Nucleus accumbens (tissue), 56 donors: ENCODE data around the gene ADGRV1.

Experiments used
- DNase-seq, 56 donors: peaks; one replicate each; lab custom pipeline; 2025; lab: John Stamatoyannopoulos, UW

ADGRV1 gene

DNA sequence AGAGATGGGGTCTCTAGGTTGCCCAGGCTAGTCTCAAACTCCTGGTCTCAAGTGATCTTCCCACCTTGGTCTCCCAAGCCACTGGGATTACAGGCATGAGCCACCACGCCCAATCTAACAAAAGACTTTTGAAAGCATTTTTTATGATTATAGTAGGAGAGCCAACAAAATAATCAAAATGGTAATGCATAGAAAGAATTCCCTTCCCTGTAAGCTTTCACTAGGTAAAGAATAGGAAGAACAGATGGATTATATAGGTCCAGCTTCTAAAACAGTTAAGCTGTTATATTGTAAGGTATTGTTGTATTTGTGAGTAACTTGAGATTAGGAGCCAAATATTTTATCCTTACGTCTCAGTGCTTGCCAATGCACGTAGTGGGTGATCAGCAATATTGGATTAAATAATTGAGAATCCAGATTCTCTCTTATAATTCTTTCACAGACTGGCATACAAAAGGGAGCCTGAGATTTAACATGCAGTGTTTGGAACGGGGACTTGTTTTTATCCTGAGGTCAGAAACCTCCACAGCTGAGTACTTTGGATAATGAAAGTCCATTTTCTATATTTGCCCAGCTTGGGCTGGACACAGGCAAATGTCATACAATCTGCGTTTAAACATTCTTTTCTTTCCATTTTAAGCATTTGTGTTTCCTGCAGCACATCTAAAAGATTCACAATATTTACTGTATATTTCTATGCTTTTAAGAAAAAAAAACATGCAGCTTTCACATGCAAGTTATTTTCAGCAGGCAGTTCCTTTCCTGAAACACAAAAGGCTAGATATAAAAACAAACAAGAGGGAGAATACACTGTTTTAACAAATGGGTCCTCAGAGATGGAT, 586.1 kb downstream of the ADGRV1 start:
- DNase-seq: no peak

DNA sequence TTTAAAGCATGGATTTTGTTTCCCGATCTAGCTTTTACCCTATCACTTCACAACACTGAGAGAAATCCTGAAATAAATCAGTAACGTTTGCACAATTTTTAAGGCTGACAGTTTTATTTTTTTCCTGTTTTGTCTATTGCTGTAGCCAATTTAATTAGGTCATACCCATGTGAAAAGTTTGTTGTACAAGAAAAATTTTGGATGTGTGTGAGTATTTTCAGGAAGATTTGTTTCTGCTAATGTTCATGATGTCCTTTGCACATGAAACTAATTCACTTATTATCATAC, 586.7 kb downstream of the ADGRV1 start:
- no peak for DNase-seq

DNA sequence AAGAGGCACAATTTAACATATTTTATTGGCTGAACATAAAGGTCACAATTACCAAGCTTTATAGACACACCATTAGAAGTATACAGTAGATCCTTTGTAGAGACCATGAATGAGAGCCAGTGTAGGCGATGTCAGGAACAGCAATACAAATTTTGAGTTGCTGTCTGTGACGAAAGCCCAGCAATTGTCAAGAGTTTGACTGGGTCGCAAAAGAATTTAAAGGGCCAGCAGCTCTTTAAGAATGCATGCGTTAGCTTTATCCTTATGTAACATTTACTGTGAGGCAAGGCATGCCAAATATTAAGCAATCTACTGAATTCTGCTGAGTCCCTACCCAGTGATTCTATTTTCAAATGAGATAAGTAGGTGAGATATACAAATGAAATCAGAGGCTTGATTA, 587.6 kb downstream of the ADGRV1 start:
- DNase-seq: no peak

DNA sequence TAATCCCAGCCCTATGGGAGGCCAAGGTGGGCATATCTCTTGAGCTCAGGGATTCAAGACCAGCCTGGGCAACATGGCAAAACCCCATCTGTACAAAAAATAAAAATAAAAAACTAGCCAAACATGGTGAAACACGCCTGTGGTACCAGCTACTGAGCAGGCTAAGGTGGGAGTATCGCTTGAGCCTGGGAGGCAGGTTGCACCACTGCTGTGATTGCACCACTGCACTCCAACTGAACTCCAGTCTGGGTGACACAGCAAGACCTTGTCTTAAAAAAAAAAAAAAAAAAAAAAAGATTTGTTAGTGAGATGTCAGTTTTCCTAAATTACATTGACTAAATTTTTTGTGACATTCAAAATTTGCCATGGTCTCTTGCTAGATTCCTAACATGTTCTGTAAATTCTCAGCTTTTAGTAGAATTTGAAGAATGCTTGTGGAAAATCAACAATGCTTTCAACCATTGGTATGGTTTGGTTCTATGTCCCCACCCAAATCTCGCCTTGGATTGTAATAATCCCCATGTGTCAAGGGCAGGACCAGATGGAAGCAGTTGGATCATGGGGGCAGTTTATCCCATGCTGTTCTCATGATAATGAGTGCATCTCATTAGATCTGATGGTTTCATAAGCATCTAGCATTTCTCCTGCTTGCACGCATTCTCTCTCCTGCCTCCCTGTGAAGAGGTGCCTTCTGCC, 588.5 kb downstream of the ADGRV1 start:
- no peak for DNase-seq

- DNase-seq: no peak
Observed at GRCh38 chr5:91150234-91150633, 591.6 kb downstream of the ADGRV1 start.

- DNase-seq: no peak
Observed at GRCh38 chr5:91150636-91151035, 592.0 kb downstream of the ADGRV1 start.

DNA sequence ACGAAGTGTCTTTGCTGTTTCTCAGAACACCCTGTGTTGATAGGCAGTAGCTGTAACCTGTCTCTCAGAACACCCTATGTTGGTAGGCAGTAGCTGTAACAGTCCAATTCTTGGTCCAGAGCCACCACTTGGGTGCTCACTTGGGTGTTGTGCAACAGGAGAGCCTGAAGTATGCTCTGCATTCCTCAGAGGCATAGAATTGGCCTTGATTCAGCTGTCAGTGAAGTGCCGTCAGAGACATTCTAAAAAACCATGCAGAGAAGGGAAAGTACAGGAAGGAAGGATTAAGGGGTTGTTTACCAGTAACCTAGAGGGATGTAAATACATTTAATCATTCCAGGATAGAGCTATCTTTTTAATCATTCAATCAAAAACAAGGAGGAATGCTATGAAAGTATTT, 593.4 kb downstream of the ADGRV1 start:
- no peak for DNase-seq

GRCh38 chr5:91154338-91154737, 595.7 kb downstream of the ADGRV1 start:
- DNase-seq: no peak

- DNase-seq: no peak
Observed at GRCh38 chr5:91155274-91155673, 596.7 kb downstream of the ADGRV1 start.

DNA sequence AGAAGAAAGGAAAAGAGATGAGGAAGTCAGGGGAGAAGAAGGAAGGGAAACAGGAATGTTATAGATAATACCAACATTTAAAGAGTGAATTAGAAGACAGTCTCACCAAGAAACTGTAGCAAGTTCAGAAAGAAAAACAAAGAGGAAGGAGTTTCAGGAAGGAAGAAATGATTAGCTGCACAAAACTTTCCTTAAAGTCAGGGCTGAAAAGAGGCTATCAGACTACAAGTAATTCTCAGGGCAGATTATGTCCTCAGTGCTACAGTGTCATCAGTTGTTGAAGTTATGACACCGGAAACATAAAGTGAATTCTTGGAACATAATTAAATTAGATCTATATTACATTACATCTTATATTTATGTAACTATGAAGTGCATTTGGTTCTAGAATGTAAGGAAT, 597.6 kb downstream of the ADGRV1 start:
- no peak for DNase-seq

GRCh38 chr5:91158011-91158410, 599.4 kb downstream of the ADGRV1 start:
- DNase-seq: no peak

- no peak for DNase-seq
Observed at GRCh38 chr5:91159647-91160046, 601.0 kb downstream of the ADGRV1 start.

GRCh38 chr5:91160714-91161285, 602.2 kb downstream of the ADGRV1 start:
- no peak for DNase-seq

GRCh38 chr5:91162534-91163381, 604.2 kb downstream of the ADGRV1 start:
- DNase-seq: peak in 16 of 56 donors; percentile 4 to 71 (median 25)

DNA sequence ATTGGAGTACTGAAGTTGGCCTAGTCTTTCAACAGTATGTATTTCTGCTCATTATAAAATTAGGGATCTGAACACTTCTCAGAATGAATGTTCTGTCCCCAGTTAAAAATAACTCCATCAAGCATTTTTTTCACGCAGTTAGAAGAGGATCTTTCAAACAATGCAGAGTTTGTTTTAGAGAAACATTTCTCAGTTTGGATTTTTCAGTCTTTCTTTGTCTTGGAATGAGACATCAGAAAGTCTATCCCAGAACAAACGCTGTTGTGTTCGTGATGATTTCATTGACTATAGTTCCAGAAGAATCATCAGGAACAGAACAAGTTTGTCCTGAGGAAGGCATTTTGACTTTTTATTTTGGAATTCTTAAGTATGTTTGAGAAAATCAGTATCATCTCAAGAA, 605.8 kb downstream of the ADGRV1 start:
- DNase-seq: no peak

DNA sequence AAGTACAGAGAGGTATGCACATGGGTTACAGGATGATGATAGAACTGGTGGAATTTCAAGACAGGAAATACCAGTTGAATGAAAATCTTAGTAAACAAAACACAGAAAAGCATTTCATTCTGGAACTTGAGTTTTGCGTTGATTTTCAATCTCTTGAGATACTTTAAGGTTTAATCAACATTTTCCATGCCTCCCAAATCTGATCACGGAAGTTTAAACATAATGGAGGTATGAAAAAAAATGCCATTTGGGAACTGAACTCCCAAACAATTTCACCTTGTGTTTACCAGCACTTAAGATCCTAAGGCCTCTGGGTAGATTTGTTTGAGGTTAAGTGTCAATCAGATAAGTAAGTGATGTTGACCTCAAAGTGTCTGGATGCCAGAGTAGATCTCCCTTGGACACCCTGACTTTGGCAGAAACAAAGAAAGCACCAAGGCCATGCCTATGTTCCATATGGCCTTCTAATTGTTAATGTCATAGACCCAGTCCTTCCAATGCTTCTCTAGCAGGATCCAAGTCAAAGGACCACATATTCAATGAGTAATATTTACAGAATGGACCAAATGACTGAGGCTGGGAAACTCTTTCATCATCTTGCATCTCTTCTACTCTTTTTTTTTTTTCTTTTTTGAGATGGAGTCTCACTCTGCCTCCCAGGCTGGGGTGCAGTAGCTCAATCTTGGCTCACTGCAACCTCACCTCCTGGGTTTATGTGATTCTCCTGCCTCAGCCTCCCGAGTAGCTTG, 607.6 kb downstream of the ADGRV1 start:
- no peak for DNase-seq

GRCh38 chr5:91168859-91169258, 610.3 kb downstream of the ADGRV1 start:
- no peak for DNase-seq

DNA sequence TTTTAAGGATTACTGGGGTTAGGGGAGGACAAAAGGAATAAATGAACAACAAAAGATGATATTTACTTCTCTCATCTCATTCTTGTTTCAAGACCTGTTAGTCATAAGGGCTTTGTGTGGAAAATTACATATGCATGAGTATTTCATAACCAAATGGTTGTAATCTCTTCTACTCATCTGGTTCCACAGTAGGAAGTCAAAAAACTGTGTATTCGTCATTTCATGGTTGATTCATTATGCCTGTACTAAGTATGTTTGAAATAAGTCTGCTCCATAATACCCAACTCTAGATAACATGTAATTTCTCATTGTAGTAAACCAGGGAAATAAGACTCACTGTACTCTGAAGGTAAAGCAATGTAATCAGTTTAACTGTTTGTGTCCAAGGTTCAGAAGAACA, 611.7 kb downstream of the ADGRV1 start:
- no peak for DNase-seq

GRCh38 chr5:91171322-91171721, 612.7 kb downstream of the ADGRV1 start:
- no peak for DNase-seq

DNA sequence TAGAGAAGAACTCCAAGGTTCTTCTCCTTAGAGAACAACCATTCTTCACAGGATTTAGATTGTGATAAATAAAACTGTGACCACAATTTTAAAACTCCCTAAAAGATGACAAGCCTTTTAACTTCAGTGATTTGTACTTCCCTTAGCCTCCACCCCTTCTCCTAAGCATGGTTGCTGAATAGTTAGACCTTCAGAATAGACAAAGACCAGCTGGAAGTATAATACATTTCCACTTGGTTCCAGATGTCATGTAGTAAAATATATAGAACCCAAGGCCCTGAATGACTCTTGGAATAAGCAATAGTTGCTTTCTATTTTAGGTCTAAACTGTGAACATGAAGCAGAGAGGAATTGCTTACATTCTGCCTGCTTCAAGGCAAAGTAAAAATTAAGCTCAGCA, 615.8 kb downstream of the ADGRV1 start:
- no peak for DNase-seq
